HG03280 (cell line): ENCODE results near the gene SAMD4A.
A peak's percentile ranks its signal among the peaks of the same experiment; 100 is the strongest.

Source experiments
- ATAC-seq: cut with Tn5 transposase; IDR thresholded peaks from one replicate; pipeline ENCODE4 v1.9.1; 2021; ENCODE audit warnings: mild to moderate bottlenecking, moderate library complexity; ENCODE audit not compliant: unreplicated experiment

The SAMD4A gene

DNA sequence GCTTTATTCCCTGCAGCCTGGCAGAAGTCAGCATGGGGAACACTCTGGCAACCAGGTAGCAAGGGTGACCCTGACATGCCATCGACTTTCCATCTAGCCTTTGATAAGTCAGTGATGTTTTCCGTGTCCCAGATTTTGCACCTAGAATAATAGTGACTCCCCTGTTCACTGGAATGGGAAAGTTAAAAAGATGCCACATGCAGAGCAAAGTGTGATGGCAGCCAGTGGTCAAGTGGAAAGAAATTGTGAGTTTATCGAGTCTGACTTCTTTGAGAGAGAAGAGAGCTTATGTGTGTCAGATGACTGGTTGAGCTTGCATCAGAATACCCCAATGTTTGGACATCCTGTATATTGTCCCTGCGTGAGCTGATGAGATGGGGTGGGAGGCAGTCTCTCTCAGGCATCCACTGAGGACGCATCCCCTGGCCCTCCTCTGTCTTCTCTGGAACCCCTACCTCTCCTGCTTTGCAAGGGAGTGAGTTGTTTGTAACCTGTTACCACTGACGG is 187.2 kb downstream of the SAMD4A start:
- no peak for ATAC-seq

- ATAC-seq: no peak
Measured at GRCh38 chr14:54754623-54755386, 187.9 kb downstream of the SAMD4A start.

DNA sequence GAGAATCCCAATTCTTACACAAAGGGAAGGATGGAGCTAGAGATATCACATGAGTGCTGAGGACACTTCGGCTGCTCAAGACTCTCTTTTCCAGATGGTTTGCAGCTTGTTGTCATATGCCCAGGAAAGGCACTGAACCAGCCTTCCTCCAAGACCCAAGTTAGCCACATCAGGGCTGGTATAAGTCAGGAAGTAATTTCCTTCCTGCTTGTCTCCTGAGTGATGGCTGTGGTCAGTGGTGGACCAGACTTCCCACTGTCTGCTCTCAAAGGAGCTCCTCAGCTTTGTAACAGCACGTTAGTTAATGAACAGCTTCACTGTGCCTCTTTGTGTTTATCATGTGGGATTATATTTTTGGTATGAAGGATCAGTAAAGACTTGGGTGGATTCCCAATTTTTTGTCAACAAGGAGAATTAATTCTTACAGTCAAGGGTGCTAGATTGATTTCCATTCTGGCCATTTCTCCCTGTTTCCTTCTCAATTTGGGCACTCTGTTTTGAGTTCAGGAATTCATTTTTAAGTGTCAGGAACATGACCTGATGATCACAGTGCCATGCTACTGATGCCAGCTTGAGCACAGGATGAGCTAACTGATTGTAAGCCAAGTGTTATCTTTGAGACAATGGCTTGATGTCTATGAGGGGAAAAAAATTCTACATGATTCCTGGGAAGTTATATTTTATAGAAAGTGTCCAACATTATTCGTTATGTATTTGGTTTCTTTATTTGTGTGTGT is 189.9 kb downstream of the SAMD4A start:
- no peak for ATAC-seq

DNA sequence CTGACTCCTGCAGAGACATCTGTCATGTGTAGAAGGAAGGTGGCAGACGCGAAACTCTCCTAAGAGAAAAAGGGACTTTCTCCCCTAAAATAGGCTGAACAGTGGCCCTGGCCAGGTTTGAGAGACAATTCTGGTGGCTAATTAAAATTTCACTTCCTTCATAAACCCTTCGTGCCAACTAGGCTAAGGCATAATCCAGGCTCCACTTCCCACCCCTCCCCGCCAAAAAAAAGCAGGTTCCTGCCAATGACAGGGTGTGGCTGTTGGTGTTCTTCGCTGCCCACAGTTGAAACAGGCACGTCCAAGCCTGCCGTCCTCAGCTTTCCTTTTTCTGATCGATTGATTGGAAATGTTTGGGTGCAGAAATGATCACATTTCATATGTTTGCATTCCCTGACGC is 191.1 kb downstream of the SAMD4A start:
- no peak for ATAC-seq

- no peak for ATAC-seq
Measured at GRCh38 chr14:54759982-54760585, 193.2 kb downstream of the SAMD4A start.

GRCh38 chr14:54760866-54761575 is 194.1 kb downstream of the SAMD4A start:
- ATAC-seq: no peak

DNA sequence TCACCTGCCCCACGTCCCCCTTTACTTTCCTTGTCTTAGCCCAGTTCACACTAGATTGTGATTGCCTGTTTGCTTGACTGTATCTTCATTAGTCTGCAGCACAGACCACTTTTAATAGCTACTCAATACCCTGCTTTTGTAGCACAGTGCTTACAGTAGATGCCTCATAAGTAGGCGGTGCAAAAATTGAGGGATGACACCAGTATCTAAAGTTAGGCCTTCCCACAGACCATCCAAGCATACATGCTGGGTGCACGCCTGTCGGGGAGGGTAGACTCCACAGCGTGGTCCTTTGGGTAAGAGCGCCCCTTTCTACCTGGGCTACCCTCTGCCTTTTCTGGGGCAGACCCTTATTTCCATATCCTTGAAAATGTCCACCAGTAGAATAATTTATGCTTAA is 194.9 kb downstream of the SAMD4A start:
- ATAC-seq: no peak

DNA sequence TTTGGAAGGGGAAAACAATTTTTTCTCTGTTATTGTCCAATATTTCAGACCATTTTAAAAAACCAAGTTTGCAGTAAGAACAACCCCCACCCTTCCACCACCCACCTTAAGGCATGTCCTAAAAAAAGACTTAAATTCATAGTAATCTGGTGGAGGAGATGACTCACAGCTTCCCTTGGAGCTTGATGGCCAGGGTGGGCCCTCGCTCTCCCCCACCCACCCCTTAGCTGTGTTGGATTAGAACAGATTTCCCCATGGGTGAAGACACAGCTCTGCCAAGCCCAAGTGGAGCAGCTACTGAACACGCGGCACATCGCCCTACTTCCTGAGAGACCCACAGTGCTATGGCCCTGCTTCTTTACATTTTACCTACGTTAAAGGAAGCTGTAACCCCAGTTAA is 195.4 kb downstream of the SAMD4A start:
- no peak for ATAC-seq

GRCh38 chr14:54763761-54764160 is 196.8 kb downstream of the SAMD4A start:
- no peak for ATAC-seq

GRCh38 chr14:54766276-54767138 is 199.6 kb downstream of the SAMD4A start:
- no peak for ATAC-seq

GRCh38 chr14:54767139-54767431 is 200.2 kb downstream of the SAMD4A start:
- ATAC-seq: no peak

DNA sequence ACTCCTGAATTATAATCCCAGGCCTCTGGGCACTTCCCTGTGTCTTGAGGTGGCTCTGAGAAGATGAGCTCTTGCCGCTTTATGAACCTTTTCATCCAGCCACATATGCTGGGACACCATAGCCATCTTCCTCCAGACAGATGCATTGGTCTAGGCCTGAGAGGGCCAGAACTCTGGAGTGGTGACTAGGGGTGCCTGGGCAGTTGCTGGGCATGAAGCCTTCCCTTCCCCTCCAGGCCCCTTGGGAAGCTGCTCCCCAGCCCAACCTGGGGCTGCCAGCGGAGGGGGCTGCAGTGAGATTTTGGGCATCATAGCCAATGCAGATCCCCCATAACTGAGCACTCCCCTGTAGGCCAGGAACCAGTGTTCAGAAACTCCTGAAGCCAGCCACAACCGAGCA is 200.5 kb downstream of the SAMD4A start:
- ATAC-seq: no peak

- no peak for ATAC-seq
Measured at GRCh38 chr14:54768501-54769129, 201.7 kb downstream of the SAMD4A start.

- no peak for ATAC-seq
Measured at GRCh38 chr14:54769951-54770863, 203.3 kb downstream of the SAMD4A start.

- no peak for ATAC-seq
Measured at GRCh38 chr14:54771411-54772027, 204.6 kb downstream of the SAMD4A start.

DNA sequence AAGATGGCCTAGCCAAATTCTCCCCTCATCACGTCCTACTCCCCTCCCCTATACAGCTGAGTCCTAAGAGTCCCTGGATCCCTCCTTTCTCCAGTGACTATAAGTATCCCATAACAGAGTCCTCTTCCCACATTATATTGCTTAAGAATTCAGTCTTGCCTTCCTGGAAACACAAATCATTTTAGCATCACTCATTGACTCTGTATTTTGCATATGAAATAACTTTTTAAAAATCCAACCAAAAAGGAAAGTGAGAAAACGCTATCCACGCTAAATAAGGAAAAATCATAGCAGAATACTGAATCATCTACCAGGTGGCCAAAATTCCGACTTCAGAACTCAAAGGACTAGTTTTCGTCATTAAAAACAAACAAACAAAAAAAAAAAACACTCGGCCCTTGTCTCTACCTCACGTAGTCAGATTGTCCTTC is 205.5 kb downstream of the SAMD4A start:
- no peak for ATAC-seq

DNA sequence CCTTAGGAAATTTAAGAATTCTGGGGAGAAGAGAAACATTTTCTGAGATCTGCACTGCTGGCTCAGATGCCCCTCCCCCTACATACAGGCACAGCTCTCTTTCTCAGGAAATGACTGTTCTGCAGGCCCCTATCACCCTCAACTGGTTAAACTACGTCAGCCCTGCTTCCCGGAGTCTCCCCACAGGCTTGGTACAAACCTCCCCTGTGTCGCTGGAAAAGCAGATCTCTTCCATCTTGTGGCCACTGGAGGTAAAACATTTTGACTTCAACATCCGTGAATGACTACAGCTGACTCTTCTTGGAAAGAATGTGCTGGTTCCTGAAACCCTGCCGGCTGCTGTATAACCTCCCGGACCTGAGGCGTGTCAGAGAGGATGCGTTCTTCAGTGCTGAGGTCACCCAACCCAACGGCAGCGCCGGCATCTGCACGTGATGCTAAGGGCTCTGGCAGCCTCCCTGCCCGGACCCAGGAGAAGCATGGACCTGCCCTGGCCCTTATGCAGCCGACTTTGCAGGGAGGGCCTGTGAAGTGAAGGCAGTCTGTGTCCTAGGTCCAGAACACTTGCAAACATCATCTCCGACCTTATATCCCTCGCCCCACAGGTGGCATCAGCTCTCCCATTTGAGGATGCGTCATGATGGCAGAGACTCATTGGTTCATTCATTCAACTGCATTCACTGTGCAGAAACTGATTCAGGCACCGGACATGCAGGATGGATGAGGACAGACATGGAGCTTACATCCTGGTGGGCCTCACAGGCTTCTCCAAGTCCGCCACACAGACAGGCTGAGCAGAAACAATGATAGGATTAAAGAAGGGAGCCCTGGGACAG is 206.5 kb downstream of the SAMD4A start:
- ATAC-seq: peak; percentile 45

- ATAC-seq: no peak
Measured at GRCh38 chr14:54774824-54775223, 207.9 kb downstream of the SAMD4A start.
